Inflammatory macrophage treated with lipopolysaccharide for 4 hours (primary cell): ENCODE results near the gene SLC30A1.
"Not testable (repeated sequence)": the region's sequence is repeated elsewhere in the genome, so short reads cannot be mapped to it uniquely, and the experiment has no call there.

Source experiments
- DNase-seq: peaks from one replicate; pipeline ENCODE4 v3.0.0-alpha.2; 2020

The SLC30A1 gene

GRCh38 chr1:211583011-211583992 is 4.3 kb upstream of the SLC30A1 start:
- DNase-seq: peak; percentile 52

DNA sequence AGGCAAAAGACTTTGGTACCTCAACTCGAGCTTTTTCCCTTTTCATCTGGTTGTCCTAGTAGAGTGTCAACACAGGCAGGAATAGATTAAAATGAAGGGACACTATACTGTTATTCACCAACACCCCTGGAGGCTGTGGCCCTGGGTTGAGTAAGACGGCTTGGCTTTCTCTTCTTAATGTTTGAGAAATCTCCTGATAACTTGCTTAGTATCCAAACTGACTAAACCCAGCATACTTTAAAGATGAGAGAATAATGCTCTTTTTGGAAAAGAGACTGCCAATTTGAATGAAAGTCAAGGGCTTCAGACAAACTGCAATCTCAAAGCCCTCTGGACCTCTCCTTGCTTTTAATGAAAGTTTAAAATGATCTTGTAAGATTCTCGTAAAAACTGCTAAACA is 2.6 kb upstream of the SLC30A1 start:
- peak; percentile 35 for DNase-seq

DNA sequence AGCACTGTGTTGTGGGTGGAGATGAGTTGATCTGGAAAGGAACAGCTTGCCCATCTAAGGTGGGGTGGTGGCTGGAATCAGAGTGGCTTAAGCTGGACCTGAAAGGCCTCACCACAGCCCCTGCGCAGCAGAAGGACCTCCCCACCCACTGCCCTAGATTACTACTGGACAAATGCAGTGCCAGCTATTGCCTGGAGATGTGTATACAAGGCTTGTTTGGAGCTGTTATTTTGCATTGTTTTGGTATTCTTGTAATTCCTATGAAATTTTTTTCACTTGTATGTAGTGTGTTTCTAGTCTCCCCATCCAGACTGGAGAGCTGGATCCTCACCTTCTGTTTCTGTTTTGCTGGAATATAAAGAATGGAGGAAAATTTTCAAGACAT is 1.3 kb upstream of the SLC30A1 start:
- no peak for DNase-seq

DNA sequence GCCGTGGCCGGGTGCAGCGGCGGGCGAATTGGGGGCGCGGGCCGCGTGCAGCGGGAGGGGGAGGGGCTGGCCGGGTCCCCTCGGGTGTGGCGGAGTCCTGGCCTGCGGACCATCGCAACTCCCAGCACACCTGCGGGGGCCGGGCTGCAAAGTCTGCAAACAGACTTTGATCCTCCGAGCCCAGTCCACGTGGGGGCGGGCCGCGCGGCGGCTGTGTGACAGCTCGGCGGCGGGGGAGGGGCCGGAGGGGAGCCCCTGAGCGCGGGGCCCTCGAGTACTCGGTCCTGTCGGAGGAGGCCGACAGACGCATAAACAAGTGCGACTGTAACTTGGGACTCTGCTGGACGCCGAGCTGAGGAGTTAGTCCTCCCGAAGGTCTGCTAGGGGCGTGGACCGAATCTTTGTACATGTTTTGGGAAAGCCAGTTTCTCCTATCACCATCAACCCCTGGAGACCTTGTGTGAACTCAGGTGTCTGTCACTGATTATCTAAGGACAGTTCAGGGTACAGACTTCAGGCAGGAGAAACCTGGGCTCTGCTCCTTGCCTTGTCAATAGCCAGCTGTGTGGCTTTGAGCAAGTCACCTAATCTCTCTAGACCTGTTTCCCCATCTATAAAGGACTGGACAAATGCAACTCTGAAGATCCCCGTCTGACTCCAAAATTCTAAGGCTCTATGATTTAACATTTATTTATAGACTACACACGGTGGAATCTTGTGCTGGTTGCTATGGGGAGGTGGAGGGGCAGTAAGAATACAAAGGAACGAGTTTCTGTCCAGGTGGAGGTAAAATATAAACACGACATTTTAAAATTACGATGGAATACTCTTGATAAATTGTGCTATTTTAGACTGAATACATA is 710 bp upstream of the SLC30A1 start:
- peak; percentile 54 for DNase-seq

DNA sequence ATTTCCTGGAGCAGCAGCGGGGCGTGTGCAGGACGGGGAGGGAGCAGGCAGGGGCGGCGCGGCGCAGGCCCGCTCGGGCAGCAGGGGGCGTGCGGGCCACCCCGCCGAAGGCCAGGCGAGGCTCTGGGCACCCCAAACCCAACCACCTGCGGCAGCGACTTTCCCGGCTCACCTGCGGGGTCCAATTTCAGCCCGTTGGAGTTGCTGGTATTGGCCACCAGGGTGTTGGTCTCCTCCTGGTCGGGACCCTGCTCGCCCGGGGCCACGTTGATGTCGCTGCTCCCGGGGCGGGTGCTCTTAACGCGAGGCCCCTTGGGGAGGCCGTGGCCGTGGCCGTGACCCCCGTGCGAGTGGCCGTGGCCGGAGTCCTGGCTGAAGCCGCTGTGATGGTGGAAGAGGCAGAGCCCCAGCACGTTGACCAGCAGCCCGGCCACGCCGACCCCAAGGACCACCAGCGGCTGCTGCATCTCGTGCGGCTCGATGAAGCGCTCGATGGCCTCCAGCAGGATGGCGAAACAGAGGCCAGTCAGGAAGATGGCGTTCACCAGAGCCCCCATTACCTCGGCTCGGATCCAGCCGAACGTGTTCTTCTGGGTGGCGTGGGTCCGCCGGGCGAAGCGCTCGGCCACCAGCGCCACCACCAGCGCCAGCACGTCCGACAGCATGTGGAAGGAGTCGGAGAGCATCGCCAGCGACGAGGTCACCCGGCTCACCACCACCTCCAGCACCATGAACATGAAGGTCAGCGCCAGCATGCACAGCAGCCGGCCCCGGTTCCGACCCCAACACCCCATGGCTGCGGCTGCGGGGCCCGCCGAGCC is 932 bp downstream of the SLC30A1 start:
- peak; percentile 70 for DNase-seq

DNA sequence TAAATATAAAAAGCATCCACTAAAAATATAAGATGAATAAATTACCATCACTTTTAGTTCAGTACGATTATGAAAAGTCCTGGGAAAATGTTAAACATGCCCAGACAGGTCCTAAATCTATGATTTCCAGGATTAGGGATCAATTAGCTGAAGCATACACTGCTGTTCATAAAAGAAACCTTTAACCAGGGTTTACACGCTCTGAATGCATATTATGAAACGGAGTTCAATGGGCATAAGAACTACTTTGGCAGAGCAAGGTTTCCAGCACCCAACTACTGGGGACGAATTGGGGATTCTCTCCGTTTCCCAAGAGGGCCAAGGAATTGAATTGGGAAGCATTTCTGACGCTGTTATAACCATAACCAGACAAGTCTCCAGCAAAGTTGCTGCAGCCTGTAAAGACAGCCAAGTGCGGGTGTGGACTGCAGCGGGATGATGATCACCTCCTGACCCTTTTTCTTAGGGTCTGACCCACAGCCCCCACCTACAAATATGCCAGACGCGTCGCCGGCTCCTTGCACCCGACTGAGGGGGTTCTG is 1.6 kb downstream of the SLC30A1 start:
- DNase-seq: no peak

DNA sequence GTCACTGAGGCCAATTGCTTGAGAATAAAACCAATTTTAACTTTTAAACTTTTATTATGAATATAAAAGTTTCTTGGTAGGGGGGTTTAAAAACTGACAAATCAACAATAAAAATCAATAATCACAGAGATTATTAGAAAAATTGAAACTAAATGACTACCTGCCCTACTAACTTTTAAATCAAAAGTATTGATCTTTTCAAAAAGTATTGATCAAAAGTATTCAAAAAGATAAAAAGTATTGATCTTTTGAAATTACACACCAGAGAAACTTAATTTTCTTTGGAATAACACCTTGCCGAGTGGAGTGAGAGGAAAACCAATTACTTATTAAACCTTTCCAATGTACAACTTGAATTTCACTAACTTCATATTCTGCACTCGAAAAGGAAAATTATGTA is 2.2 kb downstream of the SLC30A1 start:
- DNase-seq: no peak

- DNase-seq: no peak
Measured at GRCh38 chr1:211574705-211575104, 4.3 kb downstream of the SLC30A1 start.

- no peak for DNase-seq
Measured at GRCh38 chr1:211571998-211572397, 7.0 kb downstream of the SLC30A1 start.

DNA sequence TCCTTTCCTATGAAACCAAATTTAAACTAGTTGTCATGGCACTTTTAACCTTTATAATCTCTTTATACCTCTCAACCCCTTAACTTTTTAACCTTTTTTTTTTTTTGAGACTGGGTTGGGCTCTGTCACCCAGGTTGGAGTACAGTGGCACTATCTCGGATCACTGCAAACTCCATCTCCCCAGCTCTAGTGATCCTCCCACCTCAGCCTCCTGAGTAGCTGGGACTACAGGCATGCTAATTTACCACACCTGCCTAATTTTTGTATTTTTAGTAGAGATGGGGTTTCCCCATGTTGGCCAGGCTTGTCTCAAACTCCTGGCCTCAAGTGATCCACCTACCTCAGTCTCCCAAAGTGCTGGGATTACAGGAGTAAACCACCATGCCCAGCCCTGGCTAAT is 8.6 kb downstream of the SLC30A1 start:
- DNase-seq: not testable (repeated sequence)

DNA sequence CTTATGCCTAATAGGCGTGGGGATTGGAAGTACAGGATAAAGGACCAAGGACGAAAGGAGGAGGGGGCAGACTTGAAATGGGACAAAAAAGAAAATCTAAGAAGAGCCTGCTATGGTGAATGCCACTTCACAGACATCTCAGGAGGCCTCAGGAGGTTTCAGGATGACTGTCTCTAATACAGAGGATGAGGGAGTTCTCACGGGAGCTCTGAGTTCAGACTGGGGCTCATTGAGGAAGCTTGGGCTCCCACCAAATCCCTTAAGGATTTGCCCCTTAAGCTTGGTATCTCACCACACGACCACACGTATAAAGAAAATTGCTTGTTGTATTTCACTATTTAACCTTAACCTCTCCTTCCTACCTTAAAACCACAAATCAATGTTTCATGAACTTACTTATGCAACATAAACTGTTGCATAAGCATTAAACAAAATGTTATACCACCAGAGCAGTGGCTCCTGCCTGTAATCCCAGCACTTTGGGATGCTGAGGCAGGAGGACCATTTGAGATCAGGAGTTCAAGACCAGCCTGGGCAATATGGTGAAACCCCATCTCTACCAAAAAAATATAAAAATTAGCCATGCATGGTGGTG is 12.4 kb downstream of the SLC30A1 start:
- DNase-seq: no peak

GRCh38 chr1:211564084-211564483 is 14.9 kb downstream of the SLC30A1 start:
- no peak for DNase-seq

DNA sequence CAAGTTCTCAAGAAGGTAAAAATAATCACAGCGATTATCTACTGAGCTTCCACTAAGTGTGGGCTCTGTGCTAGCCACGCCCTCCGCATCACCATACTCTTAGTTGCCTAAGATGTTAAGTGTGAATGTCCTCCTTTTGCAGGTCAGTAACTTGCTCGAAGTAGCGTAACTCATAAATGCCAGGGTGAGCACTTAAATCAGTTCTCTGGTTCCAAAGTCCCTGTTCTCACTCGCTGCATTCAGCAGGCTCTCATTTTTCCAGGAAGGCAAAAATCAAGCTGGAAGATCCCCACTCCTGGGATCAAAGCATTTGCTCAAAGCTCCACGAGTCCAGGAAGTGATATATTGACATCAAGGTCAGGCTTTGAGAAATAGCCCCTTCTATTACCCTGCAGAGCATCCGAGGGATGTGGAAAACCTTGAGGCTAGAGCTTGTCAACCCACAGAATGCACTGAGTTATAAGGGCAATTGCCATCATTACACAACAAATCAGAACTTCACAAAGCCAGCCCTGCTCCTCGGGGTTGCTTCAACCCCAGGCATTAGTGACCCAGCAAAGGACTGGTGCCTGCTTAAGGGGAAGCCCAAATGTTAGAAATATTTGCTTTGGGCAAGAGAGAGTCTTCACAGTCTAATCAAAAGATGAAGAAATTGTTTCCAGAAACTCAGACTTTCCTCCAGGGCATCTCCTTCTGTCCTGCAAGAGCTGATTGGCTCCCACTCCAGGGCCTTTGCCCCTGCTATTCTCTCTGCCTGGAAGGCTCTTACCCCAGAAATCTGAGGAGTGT is 19.5 kb downstream of the SLC30A1 start:
- no peak for DNase-seq

GRCh38 chr1:211557894-211558625 is 20.9 kb downstream of the SLC30A1 start:
- no peak for DNase-seq

DNA sequence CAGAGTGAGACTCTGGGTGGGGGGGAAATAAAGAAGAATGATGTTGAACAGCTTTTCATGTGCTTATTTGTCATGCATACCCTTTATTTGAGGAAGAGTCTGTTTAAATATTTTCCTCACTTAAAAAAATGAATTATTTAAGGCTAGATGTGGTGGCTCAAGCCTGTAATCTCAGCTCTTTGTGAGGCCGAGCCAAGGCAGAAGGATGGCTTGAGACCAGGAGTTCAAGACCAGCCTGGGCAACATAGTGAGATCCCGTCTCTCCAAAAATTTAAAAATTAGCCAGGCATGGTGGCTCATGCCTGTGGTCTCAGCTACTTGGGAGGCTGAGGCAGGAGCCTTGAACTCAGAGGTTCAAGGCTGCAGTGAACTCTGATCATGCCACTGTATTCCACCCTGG is 25.4 kb downstream of the SLC30A1 start:
- DNase-seq: no peak

DNA sequence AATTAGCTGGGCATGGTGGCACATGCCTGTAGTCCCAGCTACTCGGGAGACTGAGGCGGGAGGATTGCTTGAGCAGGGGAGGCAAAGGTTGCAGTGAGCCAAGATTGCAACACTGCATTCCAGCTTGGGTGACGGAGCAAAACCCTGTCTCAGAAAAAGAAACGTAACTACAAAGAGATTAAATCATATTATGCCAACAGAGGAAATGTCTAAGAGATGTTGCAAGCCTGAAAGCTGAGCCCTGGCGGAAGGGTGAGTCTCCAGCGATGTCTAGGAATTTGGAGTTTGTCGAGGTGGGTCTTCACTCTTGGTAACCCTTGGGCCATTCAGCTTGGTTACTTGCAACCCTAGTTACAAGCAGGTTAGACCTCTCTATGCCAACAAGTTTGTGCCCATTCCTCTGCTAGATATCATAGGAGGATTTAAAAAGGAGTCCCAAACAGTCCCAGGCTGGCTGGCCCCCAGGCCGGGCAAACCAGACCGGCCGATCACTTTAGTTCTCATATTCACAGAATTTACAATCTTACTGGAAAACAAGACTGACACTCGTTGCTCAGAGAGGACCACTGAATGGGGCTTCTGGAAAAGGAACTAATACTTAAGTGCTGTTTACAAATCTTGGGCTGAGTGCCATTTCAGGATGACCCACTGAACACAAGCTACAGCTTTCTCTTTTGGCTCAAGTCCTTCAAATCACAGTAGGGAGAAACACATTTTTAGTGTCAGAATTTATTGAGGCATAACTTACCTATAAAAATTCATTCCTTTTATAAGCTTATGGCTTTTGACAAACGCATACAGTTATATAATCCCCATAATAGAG is 27.1 kb downstream of the SLC30A1 start:
- DNase-seq: peak; percentile 48

GRCh38 chr1:211549092-211549711 is 29.8 kb downstream of the SLC30A1 start:
- no peak for DNase-seq

GRCh38 chr1:211548321-211549091 is 30.5 kb downstream of the SLC30A1 start:
- DNase-seq: no peak
